Activated gamma-delta T cell treated with anti-CD3 and anti-CD28 coated beads, Interleukin-2, amount 50 U/mL, for 16 hours (primary cell): ENCODE results near the gene PITPNC1.
"Not testable (repeated sequence)": the region's sequence is repeated elsewhere in the genome, so short reads cannot be mapped to it uniquely, and the experiment has no call there.

ENCODE experiments used
- DNase-seq: peaks from one replicate; pipeline ENCODE4 v3.0.0-alpha.2; 2020; ENCODE audit warnings: low read depth

The PITPNC1 gene

GRCh38 chr17:67624886-67625656 is 248.0 kb downstream of the PITPNC1 start:
- no peak for DNase-seq

DNA sequence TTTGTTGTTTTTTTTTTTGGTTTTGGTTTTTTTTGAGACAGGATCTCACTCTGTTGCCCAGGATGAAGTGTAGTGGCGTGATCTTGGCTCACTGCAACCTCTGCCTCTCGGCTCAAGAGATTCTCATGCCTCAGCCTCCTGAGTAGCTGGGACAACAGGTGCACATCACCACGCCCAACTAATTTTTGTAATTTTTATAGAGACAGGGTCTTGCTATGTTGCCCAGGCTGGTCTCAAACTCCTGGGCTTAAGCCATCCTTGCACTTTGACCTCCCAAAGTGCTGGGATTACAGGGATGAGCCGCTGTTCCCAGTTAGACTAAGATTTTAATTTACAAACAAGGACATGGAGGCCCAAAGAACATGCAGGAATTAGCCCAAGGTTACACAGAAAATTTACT is 248.9 kb downstream of the PITPNC1 start:
- DNase-seq: no peak

- DNase-seq: no peak
Observed at GRCh38 chr17:67628580-67629013, 251.5 kb downstream of the PITPNC1 start.

DNA sequence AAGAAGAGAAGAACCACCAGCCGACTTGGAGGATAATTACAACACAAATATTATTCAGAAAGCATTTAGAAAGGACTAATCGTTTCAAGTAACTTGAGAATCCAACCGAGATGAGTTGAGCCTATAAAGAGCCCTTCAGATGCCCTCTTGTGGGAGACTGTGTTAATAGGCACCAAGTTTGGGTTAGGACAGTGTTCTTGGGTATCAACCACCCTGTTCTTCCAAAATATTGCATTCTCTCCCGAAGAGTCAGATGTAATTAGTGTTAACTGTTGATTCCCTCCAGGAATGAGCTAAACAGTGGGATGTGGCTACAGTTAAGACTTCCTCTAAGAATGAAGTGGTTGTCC is 252.9 kb downstream of the PITPNC1 start:
- no peak for DNase-seq

- DNase-seq: not testable (repeated sequence)
Observed at GRCh38 chr17:67630836-67631235, 253.8 kb downstream of the PITPNC1 start.

DNA sequence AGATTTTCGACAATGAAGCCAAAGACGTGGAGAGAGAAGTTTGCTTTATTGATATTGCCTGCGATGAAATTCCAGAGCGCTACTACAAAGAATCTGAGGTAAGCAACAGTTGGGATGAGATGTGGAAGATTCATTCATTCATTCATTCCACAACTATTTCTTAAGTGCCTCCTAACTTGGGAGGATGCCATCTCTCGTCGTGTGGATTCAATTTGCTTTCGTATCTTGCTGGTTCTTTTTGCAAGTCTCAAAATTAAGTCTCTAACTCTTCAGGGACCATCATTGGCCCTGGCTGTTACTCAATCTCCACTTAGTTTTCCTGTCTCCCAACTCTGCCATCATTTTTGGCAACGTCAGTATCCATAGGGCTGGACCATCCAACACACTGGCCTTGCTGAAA is 255.1 kb downstream of the PITPNC1 start:
- no peak for DNase-seq

DNA sequence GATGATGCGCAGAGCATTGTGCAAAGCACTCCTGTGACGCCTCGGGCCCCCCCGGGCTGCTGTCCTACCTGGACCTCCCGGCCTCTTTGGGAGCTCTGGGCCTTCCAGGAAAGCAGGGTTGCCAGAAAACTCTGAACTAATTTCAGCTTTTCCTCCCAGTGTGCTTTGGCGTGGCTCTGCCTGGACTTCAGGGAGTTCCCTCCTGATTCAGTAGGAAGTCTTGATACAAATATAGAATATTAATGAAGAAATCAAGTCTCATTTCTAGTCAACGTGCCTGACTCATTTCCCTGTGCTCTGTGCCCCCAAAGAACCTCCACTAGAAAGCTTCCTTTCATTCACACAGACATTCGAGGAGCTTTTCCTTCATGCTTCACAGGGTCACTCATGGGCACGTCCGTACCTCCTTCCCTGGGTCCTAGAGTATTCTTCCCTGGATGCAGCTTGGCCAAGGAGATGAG is 256.7 kb downstream of the PITPNC1 start:
- no peak for DNase-seq

GRCh38 chr17:67635681-67636080 is 258.6 kb downstream of the PITPNC1 start:
- no peak for DNase-seq

- DNase-seq: no peak
Observed at GRCh38 chr17:67636312-67636711, 259.2 kb downstream of the PITPNC1 start.

DNA sequence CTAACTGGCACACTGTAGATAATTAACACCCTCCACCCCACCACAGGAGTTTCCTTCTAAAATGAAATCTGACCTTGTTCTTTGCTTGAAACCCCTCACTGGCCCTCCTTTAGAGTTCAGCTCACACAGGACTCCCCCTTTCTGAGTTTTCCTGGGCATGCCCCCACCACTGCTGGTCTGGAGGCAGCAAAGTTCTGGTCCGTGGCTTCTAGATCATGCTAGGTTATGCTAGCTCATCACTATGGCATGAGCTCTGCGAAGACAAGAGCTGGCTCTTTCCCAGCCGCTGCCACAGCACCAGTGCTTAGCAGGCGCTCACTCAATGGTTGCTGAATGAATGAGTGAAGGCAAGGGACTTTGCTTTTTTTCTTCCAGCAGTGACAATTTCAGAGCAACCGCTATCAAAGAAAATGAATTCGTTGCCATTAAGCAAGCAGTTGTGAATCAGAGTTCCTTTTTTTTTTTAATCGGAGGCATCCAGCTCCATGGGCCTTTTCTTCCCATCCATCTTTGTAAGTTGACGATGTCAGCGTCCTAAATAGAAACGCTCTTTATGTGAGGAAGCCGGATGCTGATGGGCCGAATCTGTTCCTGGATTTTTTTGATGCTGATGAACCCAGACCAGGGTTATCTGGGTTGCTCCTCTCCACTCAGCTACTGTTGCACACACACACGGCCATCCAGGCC is 259.9 kb downstream of the PITPNC1 start:
- no peak for DNase-seq

GRCh38 chr17:67637901-67638641 is 261.0 kb downstream of the PITPNC1 start:
- DNase-seq: no peak

- no peak for DNase-seq
Observed at GRCh38 chr17:67638871-67639270, 261.8 kb downstream of the PITPNC1 start.

GRCh38 chr17:67639555-67639954 is 262.5 kb downstream of the PITPNC1 start:
- no peak for DNase-seq

GRCh38 chr17:67639979-67640378 is 262.9 kb downstream of the PITPNC1 start:
- DNase-seq: no peak

DNA sequence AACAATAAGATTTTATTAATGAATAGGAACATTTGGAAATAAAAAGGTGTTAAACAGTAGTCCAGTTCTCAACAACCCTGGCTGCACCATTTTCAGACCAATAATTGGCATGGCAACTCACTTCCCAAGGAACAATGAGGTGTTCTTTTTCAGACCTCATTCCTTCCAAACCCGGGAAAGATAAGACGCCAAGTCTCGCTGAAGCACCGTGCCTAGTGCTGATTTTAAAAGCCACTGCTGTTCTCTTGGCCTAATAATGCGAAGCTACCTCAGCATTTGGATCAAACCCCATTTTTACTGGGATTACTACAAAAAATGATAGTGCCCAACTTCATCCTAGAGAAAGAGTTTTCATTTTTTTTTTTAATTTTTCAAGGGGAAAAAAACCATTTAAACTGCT is 265.4 kb downstream of the PITPNC1 start:
- no peak for DNase-seq

GRCh38 chr17:67644061-67644460 is 267.0 kb downstream of the PITPNC1 start:
- DNase-seq: no peak

DNA sequence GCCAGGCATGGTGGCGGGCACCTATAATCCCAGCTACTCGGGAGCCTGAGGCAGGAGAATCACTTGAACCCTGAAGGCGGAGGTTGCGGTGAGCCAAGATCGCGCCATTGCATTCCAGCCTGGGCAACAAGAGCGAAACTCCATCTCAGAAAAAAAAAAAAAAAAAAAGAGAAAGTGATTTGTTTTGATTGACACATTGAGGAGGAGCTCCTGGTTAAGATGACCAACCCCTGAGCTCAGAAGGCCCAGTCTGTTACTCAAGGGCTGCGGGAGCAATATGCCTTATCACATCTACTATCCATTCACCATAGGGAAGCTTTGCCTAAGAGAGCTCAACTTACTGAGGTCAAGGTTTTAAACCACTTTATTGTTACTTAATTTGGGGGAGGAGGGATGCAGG is 268.1 kb downstream of the PITPNC1 start:
- not testable (repeated sequence) for DNase-seq

- no peak for DNase-seq
Observed at GRCh38 chr17:67646472-67646871, 269.4 kb downstream of the PITPNC1 start.

DNA sequence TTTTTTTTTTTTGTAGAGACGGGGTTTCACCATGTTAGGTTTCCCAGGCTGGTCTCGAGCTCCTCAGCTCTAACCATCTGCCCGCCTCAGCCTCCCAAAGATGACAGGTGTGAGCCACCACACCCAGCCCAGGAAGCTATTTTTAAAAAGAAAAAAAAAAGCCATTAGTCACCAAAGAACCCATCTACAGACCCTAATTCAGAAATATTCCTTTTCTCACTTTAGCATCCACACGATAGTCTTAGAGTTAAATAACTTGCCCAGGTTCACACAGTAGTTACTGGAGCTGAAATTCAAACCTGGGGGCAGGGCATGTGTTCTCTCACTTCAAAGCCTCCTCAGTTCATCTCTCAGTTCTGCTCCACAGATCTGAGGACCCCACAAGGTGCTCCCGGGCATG is 270.4 kb downstream of the PITPNC1 start:
- no peak for DNase-seq

DNA sequence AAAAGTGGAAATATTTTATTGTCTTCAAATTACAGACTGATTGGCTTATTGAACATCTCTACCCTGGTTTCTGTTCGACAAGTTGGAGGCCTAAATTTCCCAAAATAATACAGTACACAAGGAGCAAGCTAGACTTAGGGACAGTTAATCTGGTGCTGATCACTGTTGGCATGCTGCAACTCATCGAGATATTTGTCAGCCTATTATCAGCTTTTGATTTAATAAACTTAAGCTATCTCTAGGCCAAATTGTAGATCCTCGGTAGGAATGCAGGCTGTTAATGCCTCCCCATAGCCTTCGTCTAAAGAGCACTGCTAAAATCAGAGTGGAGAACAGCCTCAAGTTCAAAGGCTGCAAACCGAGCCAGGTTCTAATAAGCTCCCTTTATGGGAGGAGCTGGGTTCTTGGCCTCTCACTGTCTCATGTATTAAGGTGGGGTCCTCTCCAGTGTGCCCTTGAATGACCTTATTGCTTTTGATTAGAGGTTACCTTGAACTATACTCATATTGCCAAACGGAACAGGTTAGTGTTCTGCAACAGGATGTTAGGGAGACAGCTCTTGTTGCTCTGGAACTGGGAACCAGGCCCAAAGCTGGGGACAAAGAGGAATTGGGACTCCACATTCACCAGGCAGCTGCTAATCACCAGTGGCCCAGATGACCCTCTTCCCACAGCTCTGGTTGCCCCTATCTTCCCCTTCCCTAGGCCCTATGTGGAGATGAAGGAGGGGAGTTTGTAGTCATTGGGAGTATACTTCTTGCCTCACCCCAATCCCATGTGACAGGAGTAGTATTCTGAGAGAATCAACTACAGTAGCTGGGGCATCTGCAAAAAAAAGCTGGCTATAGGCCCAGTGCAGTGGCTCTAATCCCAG is 271.2 kb downstream of the PITPNC1 start:
- no peak for DNase-seq

GRCh38 chr17:67648906-67649295 is 271.8 kb downstream of the PITPNC1 start:
- not testable (repeated sequence) for DNase-seq

DNA sequence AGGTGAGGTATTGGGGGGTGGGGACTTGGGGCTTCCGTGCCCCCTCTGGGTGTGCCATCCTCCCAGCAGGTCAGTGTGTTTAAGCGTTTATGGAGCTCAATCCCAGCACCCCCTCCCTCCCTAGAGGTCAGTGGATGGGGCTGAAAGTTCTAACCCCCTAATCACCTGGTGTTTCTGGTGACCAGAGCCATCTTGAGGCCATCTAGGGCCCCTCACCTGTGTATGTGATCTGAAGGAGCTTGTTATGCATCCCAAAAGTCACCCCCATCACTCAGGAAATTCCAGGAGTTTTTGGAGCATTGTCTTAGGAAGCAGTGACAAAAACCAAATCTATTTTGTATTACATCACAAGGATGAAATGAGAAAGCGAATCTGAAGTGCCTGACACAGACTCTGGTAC is 272.8 kb downstream of the PITPNC1 start:
- no peak for DNase-seq
